ENCODE measurements around the gene CDH22.
A peak's percentile ranks its signal among the peaks of the same experiment; 100 is the strongest.

The CDH22 gene

DNA sequence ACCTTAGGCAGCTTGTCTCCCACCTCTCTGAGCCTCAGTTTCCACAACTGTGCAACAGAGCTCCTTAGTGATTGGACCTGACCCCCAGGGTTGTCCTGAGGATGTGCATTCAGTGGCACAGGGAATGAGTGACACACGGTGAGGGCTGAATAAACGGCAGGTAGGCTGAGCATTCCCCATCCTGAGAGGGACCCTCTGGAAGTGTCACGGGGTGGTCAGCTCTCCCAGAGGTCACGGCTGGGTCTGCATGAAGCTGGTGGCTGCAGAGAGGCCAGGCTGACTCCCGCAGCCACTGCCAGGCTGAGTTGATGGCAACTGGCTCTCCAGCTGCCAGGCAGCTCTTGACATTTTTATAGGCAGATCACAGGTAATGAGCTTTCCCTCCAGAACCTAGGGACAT is 147.6 kb downstream of the CDH22 start:
- no peak for DNase-seq

DNA sequence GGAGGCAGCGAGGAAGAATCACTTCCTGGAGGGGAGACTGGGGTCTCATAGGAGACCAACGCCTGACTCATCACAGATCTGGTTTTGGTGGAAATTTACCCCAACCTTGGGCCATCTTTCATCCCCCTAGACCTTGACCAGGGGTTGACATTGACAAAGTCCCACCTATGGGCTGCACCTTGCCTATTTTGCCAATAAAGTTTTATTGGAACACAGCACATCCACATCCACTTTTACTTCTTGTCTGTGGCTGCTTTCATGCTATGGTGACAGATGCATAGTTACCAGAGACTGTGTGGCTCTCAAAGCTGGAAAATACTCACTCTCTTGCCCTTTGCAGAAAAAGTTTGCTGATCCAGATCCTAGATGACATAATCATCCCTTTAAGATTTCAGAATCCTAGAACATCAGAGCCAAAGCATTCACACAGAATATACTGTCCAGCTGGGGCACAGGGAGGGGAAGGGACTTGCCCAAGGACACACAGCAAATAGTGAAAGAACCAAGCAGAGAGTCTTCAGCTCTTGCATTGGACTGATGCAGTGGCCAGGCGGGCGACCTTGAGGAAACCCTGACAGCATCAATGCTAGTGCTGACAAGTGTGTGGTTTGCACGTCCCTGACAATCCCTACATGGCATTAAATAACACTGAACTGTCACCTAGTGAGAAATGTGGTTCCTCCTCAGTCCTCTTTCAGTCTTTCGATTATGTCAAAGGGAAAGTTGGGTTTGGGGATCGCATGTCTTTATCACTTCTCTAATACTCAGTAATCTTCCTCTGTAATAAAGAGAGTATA is 149.0 kb downstream of the CDH22 start:
- no peak for DNase-seq

DNA sequence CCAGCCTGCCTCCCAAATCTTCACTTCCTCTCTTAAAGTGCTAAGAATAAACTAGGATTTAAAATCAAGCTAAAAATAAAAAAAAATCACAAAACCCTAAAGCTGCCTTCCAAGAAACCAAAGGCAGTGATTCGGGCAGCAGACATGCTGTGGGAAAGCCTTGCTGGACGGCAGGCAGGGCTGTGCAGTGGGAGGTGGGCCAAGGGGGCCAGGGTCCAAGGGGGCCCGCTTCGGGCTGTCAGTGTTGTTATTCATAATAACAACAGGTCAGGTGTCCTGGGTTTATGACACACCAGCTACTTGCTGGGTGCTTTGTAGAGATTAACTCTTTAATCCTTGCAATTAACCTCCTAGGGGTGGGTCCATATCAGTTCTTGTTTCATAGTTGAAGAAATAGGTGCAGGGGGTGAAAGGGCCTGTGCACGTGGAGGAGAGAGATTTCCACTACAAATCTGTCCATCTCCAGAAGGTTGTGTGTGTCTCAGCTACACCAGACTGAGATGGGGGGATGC is 149.8 kb downstream of the CDH22 start:
- no peak for DNase-seq

DNA sequence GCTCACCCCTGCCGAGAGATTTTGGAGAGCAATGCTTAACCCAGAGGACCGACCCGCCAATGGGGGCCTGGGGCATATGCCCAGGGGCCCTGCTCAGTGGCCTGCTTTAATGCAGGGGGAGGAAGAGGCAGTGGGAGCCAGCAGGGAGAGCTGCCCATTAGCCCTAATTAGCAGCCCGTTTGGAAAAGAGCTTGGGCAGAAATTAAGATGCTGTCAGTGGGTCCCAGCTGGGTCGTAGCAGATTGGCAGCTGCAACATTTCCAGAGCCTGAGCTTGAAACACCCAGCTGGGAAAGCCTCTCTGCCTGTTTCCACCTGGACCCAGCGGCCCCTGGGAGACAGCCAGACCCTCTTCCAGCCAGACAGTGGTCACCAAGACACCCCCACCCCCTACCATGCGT is 150.7 kb downstream of the CDH22 start:
- peak; percentile 75 for DNase-seq

DNA sequence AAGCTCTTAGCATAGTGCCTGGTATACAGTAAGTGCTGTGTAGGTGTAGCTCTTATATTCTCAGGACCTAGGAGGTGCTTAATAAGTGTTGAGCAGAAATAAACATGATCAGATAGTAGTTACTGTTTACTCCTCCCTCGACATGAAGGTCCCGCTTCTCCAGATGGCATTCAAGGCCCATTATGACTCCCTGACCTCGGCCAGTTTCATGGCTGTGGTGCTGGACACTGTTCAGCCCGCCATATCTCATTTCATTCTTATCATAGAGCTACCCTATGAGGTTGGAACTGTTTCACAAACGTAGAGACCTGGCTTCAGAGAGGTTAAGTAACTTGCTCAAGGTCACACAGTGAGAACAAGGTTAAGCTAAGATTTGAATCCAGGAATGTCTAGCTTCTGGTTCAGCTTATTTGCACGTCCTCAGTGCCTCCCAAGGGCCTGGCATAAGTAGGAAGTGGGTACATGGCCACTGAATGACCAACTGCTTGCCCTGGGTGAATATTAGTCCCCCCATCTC is 151.2 kb downstream of the CDH22 start:
- no peak for DNase-seq

DNA sequence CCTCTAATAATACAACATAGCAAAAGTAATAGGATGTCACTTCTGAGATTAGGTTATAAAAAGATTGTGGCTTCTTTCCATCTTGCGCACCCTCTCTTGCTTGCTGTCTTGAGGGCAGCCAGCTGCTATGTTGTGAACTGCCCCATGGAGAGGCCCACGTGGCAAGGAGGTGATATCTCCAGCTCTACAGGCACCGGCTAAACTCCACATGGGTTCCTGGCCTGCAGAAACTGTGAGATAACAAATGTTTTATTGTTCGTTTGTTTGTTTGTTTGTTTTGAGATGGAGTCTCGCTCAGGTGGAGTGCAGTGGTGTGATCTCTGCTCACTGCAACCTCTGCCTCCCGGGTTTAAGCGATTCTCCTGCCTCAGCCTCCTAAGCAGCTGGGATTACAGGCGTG is 152.2 kb downstream of the CDH22 start:
- no peak for DNase-seq

DNA sequence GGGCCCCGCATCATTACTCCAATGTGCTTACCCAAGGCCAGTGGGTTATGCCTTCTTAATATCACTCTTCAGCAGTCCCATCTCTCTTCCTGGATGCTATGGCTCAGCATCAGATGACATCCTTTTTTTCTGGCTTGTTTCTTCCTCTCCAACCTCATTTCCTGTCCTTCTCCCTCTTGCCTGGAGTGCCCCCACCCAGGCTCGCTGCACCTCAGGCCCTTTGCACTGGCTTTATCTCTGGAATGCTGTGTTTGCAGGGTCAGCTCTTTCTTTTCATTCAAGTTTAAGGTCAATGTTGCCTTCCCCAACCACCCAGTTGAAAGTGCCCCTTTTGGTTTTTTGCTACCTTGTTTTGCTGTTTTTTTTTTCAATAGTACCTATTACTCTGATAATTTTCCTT is 153.5 kb downstream of the CDH22 start:
- DNase-seq = no peak

DNA sequence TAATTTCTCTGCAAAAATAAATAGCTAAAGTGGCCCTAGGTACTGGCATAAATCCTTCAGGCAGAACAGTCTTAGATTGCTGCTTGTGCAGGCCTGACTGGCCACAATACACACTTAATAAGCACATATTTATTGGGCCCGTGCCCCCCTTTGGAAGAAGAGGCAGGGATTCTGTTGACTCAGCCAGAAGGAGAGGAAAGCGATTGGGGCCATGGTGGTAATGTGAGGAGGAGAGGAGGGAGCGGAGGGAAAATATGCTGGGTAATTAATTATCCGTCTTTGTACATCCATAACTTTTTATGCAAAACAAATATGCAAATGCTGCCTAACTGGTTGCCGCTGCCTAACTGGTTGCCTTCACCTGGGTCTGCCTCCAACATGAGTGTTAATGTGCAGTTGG is 154.0 kb downstream of the CDH22 start:
- peak; percentile 71 for DNase-seq

DNA sequence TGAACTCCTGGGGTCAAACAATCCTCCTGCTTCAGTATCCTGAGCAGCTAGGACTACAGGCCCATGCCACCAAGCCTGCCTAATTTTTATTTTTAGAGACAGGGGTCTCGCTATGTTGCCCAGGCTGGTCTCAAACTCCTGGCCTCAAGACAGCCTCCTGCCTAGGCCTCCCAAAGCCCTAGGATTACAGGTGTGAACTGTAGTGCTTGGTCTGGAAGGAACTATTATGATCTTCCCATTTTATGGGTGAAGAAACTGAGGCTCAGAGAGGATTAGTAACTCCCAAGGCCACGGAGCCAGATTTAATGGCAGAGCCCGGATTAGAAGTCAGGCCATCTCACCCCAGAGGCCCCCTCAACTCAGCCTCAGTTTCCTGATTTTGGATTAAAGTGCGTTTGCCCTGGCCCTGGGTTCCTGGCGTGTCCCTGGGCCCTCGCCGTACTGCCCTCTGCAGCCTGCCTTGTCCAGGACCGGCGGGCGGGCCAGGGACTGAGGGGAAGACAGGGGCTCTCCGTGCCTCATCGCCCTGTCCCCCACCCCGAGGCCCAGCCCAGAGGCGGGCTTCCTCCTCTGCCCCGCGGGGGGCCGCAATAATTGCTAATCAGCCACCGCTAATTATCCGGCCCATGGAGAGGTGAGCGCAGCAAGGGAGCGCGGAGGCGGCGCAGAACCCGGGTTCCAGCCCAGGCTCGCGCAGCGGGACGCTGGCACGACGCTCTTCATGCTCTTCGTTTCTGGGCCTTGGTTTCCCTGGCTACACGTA is 155.3 kb downstream of the CDH22 start:
- no peak for DNase-seq

DNA sequence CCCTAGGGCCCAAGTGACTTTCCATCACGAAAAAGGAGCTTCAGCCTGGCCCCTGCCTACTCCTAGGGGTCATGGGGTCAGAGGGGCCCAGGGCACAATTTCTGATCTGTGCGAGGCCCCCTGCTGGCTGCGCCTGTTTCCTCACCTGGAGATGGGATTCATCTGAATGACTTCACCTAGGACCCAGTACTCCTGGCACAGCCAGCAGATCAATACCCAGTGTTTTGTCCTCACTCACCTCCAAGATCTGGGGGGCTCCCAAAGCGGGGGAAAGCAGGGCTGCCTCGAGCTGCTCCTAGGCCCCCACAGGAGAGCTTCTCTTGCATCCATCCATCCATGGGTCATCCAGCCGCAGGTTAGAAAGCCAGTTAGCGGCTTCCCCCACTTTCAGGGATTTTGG is 156.4 kb downstream of the CDH22 start:
- no peak for DNase-seq

DNA sequence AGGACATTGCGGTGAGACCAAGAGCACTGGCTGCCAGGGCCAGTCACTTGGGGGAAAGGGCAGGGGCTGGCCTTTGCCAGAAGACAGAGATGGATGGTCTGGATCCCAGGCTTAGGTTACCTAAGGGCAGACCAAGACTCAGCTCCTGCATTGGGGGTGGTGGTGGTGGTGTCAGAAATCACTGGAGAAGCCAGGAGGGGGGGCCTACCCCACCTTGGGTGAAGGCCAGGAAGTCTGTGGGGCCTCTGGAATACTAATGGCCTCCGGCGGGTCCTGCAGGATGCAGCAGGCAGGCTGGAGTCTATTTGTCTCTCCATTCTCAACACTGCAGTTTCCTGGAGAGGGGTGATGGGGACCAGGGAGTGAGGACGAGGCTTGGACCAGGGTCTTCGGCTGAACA is 157.4 kb downstream of the CDH22 start:
- peak; percentile 66 for DNase-seq

DNA sequence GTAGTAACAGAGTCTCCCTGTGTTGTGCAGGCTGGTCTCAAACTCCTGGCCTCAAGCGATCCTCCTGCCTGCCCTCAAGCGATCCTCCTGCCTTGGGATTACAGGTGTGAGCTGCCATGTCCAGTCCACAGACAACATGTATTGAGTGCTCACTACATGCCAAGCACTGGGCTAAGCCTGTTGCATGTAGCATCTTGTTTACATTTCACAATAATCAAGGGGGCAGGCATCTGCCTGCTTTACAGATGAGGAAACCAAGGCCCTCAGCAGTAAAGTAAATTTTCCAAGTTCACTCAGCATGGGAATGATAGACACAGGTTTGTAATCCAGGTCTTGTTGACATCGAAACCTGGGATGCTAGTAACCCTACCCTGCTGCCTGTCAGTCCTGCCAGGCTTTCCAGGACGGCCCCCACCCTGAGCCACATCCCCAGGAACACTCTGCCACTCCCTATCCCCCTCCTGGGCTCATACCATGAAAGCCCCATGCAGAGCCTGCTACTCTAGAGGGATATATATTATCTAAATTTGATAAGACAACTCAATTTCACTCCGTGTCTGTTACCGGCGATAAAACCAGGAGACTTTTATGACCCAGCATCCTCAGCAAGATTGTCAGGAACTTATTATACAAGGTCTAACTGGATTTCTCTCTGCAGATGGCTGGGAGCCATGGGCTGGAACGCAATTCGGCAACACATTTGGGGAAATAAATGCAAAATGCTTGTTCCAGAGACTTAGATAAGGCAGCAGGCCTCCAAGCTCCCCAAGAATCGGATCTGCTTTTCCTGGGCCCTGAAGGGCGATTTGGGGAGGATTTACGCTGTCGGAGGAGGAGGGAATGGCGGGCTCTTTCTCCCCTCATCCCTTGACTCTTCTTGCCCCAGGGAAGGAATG is 159.7 kb downstream of the CDH22 start:
- no peak for DNase-seq

DNA sequence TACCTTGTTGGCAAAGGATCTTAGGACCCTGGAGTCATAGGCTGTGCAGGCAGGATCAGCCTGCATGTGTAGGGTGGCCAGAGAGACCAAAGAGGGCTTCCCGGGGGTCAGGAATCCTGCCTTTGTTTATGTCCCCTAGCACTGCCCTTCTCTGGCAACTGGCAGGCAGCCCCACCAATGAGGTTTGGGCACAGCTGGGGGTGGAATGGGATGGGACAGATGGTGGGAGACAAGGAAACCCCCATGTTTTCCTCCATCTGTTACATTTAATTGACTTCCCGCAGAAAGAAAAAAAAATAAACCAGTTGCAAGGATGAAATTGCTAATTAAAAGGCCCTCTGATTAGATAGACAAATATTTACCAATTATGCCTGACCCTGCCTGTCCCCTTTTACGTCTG is 162.6 kb downstream of the CDH22 start:
- peak; percentile 95 for DNase-seq

DNA sequence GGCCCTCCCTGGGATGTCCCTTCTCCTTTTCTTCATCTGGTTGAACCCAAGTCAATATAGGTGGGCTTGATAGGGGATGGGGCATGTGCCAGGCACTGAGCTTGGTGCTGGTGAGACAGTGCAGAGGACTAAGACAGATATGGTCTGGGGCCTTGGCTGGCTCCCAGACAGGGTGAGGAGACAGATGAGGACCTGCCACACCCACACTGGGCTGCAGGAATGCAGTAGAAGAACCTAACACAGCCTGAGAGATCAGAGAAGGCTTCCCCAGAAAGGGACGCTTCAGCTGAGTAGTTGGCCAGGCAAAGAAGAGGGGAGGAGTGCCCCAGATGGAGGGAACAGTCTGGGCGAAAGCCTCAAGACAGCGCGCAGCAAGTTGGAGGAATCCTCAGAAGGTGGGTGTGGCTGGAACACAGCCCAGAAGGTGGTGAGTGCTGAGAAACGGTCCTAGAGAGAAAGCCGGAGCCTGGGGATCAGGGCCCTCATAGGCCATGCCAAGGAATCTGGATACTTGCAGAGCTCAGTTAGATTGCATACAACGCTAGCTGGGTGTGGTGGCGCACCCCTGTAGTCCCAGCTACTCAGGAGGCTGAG is 163.8 kb downstream of the CDH22 start:
- no peak for DNase-seq

DNA sequence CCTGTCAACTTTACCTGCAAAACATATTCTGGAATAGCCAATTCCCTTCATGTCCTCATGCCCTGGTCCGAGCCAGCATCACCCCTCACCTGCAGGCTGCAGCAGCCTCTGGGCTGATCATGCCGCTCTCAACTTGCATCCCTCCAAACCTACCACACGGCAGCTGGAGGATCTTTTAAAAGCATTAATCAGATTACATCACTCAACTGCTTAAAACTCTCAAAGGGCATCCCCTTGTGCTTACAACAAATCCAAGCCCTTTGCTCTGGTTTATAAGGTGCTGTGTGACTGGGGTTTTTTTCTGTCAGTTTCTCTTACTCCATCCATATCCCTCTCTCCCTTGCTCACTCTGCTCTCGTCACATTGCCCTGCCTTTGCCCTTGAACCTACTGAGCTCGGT is 166.2 kb downstream of the CDH22 start:
- no peak for DNase-seq

DNA sequence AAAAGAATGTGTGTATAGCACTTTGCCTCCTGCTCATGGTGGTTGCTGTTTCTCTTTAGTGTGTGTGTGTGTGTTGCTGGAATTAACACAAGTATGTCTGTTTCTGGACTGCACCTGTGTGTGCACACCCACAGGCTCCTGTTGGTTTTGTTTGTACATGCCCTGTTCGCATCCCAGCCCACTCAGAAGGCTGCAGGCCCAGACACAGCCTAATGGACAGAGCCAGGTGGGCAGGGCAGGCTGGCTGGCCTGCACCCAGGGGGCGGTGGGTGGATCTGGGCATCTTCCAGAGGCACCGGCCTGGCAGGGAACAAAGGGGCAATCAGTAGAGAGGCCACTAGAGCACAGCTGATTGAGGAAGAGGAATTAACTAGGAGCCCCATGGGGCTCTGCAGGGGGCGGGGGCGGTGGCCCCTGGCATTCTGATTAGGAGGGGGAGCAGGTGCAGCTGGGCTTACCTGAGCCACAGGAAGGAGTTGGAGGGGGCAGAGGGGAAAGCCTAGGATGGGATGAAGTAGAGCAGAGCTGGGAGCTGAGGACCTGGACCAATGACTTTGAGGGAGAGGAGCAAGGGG is 168.3 kb downstream of the CDH22 start:
- DNase-seq = peak; percentile 96

DNA sequence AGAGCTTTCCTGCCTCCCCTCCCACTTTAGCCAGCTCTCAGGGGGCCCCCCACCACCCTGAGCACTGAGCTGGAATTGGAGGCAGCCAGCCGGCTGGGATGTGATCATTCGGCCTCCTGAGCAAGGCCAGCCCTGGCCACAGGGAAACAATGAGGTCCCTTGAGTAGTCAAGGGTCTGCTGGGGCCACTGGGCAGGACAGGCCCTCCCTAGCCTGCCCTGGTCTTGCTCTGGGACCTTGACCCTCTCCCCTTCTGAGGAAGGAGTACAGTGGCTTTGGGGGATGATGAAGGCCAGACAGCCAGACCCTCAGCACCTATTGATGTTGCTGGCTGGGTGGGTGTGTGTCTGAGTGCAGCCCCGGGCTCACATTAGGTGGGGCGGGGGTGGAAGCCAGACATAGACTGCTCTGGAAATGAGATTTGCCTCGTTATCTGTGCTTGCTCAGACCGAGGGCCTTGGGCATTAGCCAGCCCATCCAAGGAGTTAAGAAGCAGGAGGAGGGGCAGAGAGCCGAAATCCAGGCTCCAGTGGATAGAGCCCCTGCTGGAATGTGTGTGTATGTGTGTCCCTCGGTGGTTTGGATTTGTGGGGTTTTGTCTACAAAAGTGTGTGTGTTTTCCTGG is 168.9 kb downstream of the CDH22 start:
- DNase-seq = peak; percentile 75

DNA sequence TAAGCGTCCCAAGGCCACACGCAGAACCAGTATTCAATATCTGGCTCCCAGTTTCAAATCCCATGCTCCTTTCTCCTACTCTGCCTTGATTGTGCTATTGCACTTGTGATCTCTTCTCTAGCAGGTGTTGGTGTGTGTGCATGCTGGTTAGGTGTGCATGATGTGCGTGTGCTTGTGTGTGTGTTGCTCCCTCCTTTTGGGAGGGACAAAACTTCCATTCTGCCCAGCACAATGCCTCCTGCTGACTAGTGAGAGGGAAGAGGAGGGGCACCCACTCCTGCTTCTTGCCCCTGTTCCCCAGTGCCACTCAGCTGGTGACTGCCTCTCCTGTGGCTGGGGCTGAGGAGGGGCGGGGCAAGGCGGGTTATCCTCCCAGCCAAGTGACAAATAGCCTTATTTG is 170.5 kb downstream of the CDH22 start:
- DNase-seq = peak; percentile 15

DNA sequence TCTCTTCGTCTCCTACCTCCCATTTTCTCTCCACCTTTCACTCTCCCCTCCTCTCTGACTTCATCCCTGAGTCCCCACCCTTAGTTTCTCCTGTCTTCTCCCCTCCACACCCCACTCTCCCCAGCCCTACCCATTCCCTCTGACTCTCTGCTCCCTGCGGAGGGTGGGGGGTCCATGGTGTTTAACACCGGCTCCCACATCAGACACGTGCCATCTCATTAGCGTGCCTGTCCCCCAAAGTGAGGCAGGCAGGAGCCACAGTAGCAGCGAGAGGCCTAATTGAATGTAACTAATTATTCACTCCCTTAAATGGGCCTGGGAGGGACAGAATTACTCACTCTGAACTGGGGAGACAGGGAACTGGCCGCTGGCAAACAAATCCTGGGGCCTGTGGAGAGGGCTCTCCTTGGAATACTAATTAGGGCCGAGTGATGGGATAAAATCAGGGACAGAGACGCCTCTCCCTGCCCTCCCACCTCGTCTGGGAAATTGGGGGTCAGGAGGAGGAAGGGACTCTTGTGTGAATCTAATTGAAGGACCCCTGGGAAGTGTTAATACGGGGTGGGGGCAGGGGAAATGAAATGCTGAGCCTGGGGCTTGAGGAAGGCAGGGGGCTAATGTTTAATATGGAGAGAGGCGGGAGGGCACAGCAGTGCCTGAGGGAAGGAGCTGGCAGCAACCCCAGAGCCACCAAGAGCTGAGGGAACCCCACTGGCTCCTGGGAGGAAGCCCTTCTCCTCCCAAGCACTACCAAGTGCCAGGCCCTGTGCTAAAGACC is 172.3 kb downstream of the CDH22 start:
- DNase-seq = peak; percentile 93

DNA sequence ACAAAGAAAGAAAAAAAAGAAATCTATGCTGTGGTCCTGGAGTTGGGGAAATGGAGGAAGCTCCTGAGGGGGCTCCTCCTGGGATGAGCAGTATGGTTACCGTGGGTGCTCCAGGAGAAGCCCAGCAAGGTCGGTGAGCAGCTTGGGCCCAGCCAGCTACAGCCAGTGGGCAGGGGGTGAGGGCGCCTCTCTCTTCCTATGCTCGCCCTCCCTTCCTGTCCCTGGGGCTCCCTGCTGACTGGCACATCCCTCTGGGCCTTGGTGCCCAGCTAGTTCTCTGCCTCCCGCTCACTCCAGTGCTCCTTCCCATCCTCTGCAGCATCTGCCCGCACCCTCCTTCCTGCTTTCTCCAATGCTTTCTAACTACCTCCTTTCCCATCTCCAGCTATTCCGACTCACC is 173.6 kb downstream of the CDH22 start:
- DNase-seq = peak; percentile 33
